ENCODE data around the gene GMPR. TPM values are rescaled to one million over a fixed set of nuclear protein-coding genes. Genes with fewer than 3 reads are reported as not detected.

GMPR gene
- total RNA-seq = 126 TPM
- long read RNA-seq, transcript GMPR-201 (9 exons, 1,515 nt) = major isoform, 167 of 187 reads
- long read RNA-seq, partial matches to known transcripts = 2 of 187 reads
- long read RNA-seq, other reads (novel, unspliced or antisense) = 16 of 187 reads

- intact Hi-C loops (cut with micrococcal nuclease) = no loop called here
- H3K9me3 ChIP-seq (replicated peaks) = no peaks in the 10 kb centered on the region
- peak; percentile 22 for TF ChIP-seq CTCF (IDR thresholded peaks at IDR 0.05; ENCODE audit: borderline replicate concordance)
- no peaks in the 10 kb centered on the region for H3K36me3 ChIP-seq
- H3K27me3 ChIP-seq (ENCODE audit: low read depth) = no peaks in the 10 kb centered on the region
- peak within 1 kb of the TSS; percentile 87 for H3K4me3 ChIP-seq
- DNase-seq = peak; percentile 86
- H3K27ac ChIP-seq (replicated peaks) = peak within 1 kb of the TSS; percentile 92
- H3K4me1 ChIP-seq = peaks cover 71% of the 10 kb centered on the region
Observed at GRCh38 chr6:16238057-16238962, at the start of gene GMPR. Gene GMPR (plus strand): TSS chr6:16238587. CDS start chr6:16238694, 107 bp downstream.

- H3K36me3 ChIP-seq = no peaks in the 10 kb centered on the region
- TF ChIP-seq CTCF (IDR thresholded peaks at IDR 0.05; ENCODE audit: borderline replicate concordance) = no peak
- H3K27ac ChIP-seq (replicated peaks) = no peak overlapping the region
- no peak for DNase-seq
- H3K27me3 ChIP-seq (ENCODE audit: low read depth) = peaks cover 17% of the 10 kb centered on the region
- no peaks in the 10 kb centered on the region for H3K4me1 ChIP-seq
- no peak overlapping the region for H3K4me3 ChIP-seq
- intact Hi-C loops (cut with micrococcal nuclease) = no loop called here
- no peaks in the 10 kb centered on the region for H3K9me3 ChIP-seq (replicated peaks)
Observed at GRCh38 chr6:16190214-16190613, 48.2 kb upstream of the GMPR start.

- no peak for TF ChIP-seq CTCF (IDR thresholded peaks at IDR 0.05; ENCODE audit: borderline replicate concordance)
- DNase-seq = no peak
- no peaks in the 10 kb centered on the region for H3K4me1 ChIP-seq
- no peaks in the 10 kb centered on the region for H3K36me3 ChIP-seq
- H3K4me3 ChIP-seq = no peak overlapping the region
- H3K27ac ChIP-seq (replicated peaks) = no peak overlapping the region
- H3K9me3 ChIP-seq (replicated peaks) = no peaks in the 10 kb centered on the region
- peaks cover 35% of the 10 kb centered on the region for H3K27me3 ChIP-seq (ENCODE audit: low read depth)
- intact Hi-C loops (cut with micrococcal nuclease) = no loop called here
Observed at GRCh38 chr6:16196260-16196983, 42.0 kb upstream of the GMPR start.

- intact Hi-C loops (cut with micrococcal nuclease) = no loop called here
- H3K4me3 ChIP-seq = no peak overlapping the region
- no peak for DNase-seq
- H3K27me3 ChIP-seq (ENCODE audit: low read depth) = peaks cover 35% of the 10 kb centered on the region
- TF ChIP-seq CTCF (IDR thresholded peaks at IDR 0.05; ENCODE audit: borderline replicate concordance) = no peak
- H3K9me3 ChIP-seq (replicated peaks) = no peaks in the 10 kb centered on the region
- no peak overlapping the region for H3K27ac ChIP-seq (replicated peaks)
- H3K36me3 ChIP-seq = no peaks in the 10 kb centered on the region
- H3K4me1 ChIP-seq = no peaks in the 10 kb centered on the region
Observed at GRCh38 chr6:16196984-16197546, 41.3 kb upstream of the GMPR start.

GRCh38 chr6:16198061-16198705 is 40.2 kb upstream of the GMPR start:
- no peak overlapping the region for H3K27ac ChIP-seq (replicated peaks)
- no peaks in the 10 kb centered on the region for H3K4me1 ChIP-seq
- DNase-seq = no peak
- TF ChIP-seq CTCF (IDR thresholded peaks at IDR 0.05; ENCODE audit: borderline replicate concordance) = no peak
- H3K4me3 ChIP-seq = no peak overlapping the region
- H3K27me3 ChIP-seq (ENCODE audit: low read depth) = peaks cover 26% of the 10 kb centered on the region
- no peaks in the 10 kb centered on the region for H3K9me3 ChIP-seq (replicated peaks)
- H3K36me3 ChIP-seq = no peaks in the 10 kb centered on the region
- intact Hi-C loops (cut with micrococcal nuclease) = no loop called here

Data from left ventricle myocardium inferior (tissue), 1 donor.